ENCODE measurements around the gene HPCAL1. TPM values are rescaled to one million over a fixed set of nuclear protein-coding genes. Genes with fewer than 3 reads are reported as not detected.

HPCAL1 gene
- total and polyA plus RNA-seq, 2 donors (not counting 3 experiments of a cell fraction or from before 2014, with no cell fraction given): 56.5 to 77.4 TPM

DNA sequence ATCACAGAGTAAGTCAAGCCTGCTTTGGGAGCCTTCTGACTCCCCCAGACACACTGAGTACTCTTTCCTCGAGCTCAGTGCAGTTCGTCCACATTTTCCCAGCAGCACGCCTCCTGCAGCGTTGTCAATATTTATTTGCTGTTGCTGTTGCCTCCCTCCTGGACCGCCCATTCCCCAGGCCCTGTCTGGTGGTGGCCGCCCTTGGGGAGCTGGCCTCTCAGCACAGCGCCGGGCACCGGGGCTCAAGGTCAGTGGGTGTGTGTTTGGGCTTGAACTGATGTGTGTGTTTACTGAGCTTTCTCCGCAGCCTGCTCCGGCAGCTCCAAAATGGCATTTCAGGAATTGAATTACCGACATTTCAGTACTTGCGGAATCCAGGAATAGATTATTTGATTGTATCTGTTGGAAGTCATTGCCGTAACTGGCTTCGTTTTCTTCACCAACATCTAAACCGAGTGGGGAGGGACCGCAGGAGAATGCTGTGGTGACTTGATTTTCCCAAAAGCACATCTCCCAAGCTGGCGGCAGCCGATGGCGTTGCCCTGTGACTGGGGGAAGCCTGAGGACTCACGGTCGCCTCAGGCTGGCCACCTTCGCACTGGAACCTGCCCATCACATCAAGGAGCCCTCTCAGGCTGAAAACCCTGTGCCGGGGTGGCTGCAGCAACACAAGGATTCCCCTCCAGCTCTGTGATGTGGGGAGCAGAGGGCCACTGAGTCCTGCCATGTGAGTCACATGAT lies 66.0 kb downstream of the HPCAL1 start:
- intact Hi-C loops (cut with micrococcal nuclease): no loop called here
- Histone ChIP-seq H3K27ac (ENCODE audit: insufficient read depth, low read depth, low read length) (no peak overlapping the region), H2AFZ (ENCODE audit: low read depth, low read length) (no peak overlapping the region), H3K9me1 (replicated peaks; ENCODE audit: control insufficient read depth, extremely low read depth, insufficient read depth, low read length) (no peaks in the 10 kb centered on the region), H3K4me1 (ENCODE audit: control insufficient read depth, extremely low read depth, insufficient read depth, low read length) (no peaks in the 10 kb centered on the region), H3K4me3 (replicated peaks in 1 of 3; ENCODE audit: insufficient read depth in 1 of 3, low read depth in 1 of 3, low read length in 3 of 3) (no peak overlapping the region), H4K20me1 (replicated peaks; ENCODE audit: control insufficient read depth, extremely low read depth, insufficient read depth, low read length) (no peaks in the 10 kb centered on the region), H3K27me3 (ENCODE audit: control insufficient read depth in 2 of 2, insufficient read depth in 2 of 2, low read length in 2 of 2) (no peaks in the 10 kb centered on the region), H3K36me3 (ENCODE audit: control insufficient read depth in 2 of 2, extremely low read depth in 1 of 2, insufficient read depth in 2 of 2, low read length in 2 of 2) (no peaks in the 10 kb centered on the region), H3K9ac (replicated peaks; ENCODE audit: extremely low read depth, insufficient read depth, low read length) (no peak overlapping the region), H3K9me3 (replicated peaks; ENCODE audit: control insufficient read depth, insufficient read depth, low read length) (no peaks in the 10 kb centered on the region), H3K79me2 (ENCODE audit: control insufficient read depth, insufficient read depth, low read length) (peaks cover 38% of the 10 kb centered on the region), H3K4me2 (ENCODE audit: insufficient read depth, low read length) (no peak overlapping the region)
- TF ChIP-seq EZH2 (IDR thresholded peaks at IDR 0.05; ENCODE audit: borderline replicate concordance, low read depth, low read length, severe bottlenecking) (no peak), FOS (IDR thresholded peaks at IDR 0.05; ENCODE audit: borderline replicate concordance, insufficient read depth, low read length) (no peak), POLR2AphosphoS5 (IDR thresholded peaks at IDR 0.05; ENCODE audit: insufficient read depth, low read depth, low read length) (no peak), GATA2 (IDR thresholded peaks at IDR 0.05; ENCODE audit: insufficient read depth, insufficient read length, low read depth, low read length) (no peak), JUN (IDR thresholded peaks at IDR 0.05; ENCODE audit: borderline replicate concordance, insufficient read depth, insufficient read length, low read depth) (no peak), MYC (IDR thresholded peaks at IDR 0.05; ENCODE audit: low read depth, low read length) (no peak), POLR2A (IDR thresholded peaks at IDR 0.05; ENCODE audit: low read depth, low read length) (no peak)
- TF ChIP-seq, protein P1, sequence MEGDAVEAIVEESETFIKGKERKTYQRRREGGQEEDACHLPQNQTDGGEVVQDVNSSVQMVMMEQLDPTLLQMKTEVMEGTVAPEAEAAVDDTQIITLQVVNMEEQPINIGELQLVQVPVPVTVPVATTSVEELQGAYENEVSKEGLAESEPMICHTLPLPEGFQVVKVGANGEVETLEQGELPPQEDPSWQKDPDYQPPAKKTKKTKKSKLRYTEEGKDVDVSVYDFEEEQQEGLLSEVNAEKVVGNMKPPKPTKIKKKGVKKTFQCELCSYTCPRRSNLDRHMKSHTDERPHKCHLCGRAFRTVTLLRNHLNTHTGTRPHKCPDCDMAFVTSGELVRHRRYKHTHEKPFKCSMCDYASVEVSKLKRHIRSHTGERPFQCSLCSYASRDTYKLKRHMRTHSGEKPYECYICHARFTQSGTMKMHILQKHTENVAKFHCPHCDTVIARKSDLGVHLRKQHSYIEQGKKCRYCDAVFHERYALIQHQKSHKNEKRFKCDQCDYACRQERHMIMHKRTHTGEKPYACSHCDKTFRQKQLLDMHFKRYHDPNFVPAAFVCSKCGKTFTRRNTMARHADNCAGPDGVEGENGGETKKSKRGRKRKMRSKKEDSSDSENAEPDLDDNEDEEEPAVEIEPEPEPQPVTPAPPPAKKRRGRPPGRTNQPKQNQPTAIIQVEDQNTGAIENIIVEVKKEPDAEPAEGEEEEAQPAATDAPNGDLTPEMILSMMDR (IDR thresholded peaks at IDR 0.05; ENCODE audit: extremely low read depth in 1 of 2, insufficient read depth in 1 of 2, low read depth in 1 of 2, low read length in 2 of 2): no peak
- TF ChIP-seq, protein P2, sequence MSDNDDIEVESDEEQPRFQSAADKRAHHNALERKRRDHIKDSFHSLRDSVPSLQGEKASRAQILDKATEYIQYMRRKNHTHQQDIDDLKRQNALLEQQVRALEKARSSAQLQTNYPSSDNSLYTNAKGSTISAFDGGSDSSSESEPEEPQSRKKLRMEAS (IDR thresholded peaks at IDR 0.05; ENCODE audit: insufficient read depth, insufficient read length): no peak
- dilution Hi-C loops (cut with MboI; ENCODE audit: extremely low pct_ligation_motif_present, low sequenced_read_pairs): no loop called here
- CTCF ChIA-PET: interaction anchor here (0.9 to 1.5 kb wide), 3 partner anchors 11 to 40 kb away, joined by 4 to 5 read pairs (median 4); no protein-coding TSS in a partner anchor
- no peak for FAIRE-seq
- POLR2A ChIA-PET: no interaction called here
- DNase-seq (ENCODE audit: low read depth, low spot score): no peak
- no TSS peak for BruUV-seq (replicated peaks)

Data from endothelial cell of umbilical vein (primary cell).